GM12891 (cell line): ENCODE measurements around the gene YKT6.

Experiments
- DNase-seq: peaks from one replicate; pipeline ENCODE4 v3.0.0; 2011; ENCODE audit warnings: low spot score; ENCODE audit not compliant: insufficient read length
- FAIRE-seq: peaks from 2 replicates; lab custom pipeline; 2011; peaks lifted over from hg19 to GRCh38; lab: Jason Lieb, UNC
- PAX5 ChIP-seq: IDR thresholded peaks from 2 replicates; pipeline ENCODE4 v1.6.1; 2011; ENCODE audit warnings: low read length, moderate library complexity, mild to moderate bottlenecking; ENCODE audit not compliant: insufficient read depth, severe bottlenecking
- POLR2A ChIP-seq: IDR thresholded peaks from 2 replicates; pipeline ENCODE4 v1.6.1; 2011; ENCODE audit warnings: low read depth, low read length, control low read depth
- POLR2AphosphoS5 ChIP-seq: IDR thresholded peaks from 2 replicates; pipeline ENCODE4 v1.6.1; 2011; ENCODE audit warnings: low read depth, low read length, control low read depth
- POU2F2 ChIP-seq: IDR thresholded peaks from 2 replicates; pipeline ENCODE4 v1.6.1; 2011; ENCODE audit warnings: low read depth, mild to moderate bottlenecking, control low read depth, low read length, moderate library complexity
- SPI1 ChIP-seq: IDR thresholded peaks from 2 replicates; pipeline ENCODE4 v1.6.1; 2011; ENCODE audit warnings: low read depth, low read length, control low read depth
- TAF1 ChIP-seq: IDR thresholded peaks from 2 replicates; pipeline ENCODE4 v1.6.1; 2011; ENCODE audit warnings: low read depth, low read length, control low read depth

Gene YKT6

GRCh38 chr7:44157116-44158080 is 43.4 kb upstream of the YKT6 start:
- TF ChIP-seq TAF1 (no peak), POU2F2 (no peak), POLR2A (no peak), SPI1 (no peak), PAX5 (no peak), POLR2AphosphoS5 (no peak)
- DNase-seq = no peak
- FAIRE-seq = no peak

GRCh38 chr7:44158096-44158872 is 42.5 kb upstream of the YKT6 start:
- FAIRE-seq = no peak
- TF ChIP-seq PAX5 = no peak
- TF ChIP-seq POLR2AphosphoS5 = no peak
- TF ChIP-seq SPI1 = no peak
- TF ChIP-seq TAF1 = no peak
- no peak for TF ChIP-seq POU2F2
- no peak for TF ChIP-seq POLR2A
- DNase-seq = no peak

- no peak for FAIRE-seq
- no peak for DNase-seq
- no peak for TF ChIP-seq SPI1
- TF ChIP-seq POU2F2 = no peak
- TF ChIP-seq POLR2A = no peak
- TF ChIP-seq TAF1 = no peak
- TF ChIP-seq POLR2AphosphoS5 = no peak
Observed at GRCh38 chr7:44158873-44159631, 41.7 kb upstream of the YKT6 start.

GRCh38 chr7:44159824-44160630 is 40.8 kb upstream of the YKT6 start:
- no peak for FAIRE-seq
- no peak for DNase-seq
- TF ChIP-seq POLR2A (no peak), PAX5 (no peak), POU2F2 (no peak), TAF1 (no peak), SPI1 (no peak), POLR2AphosphoS5 (no peak)

- no peak for FAIRE-seq
- TF ChIP-seq PAX5 (no peak), POLR2AphosphoS5 (no peak), POLR2A (no peak), TAF1 (no peak), SPI1 (no peak), POU2F2 (no peak)
- no peak for DNase-seq
Observed at GRCh38 chr7:44161371-44161770, 39.4 kb upstream of the YKT6 start.

- no peak for FAIRE-seq
Observed at GRCh38 chr7:44162179-44162578, 38.6 kb upstream of the YKT6 start.

GRCh38 chr7:44162785-44163395 is 37.9 kb upstream of the YKT6 start:
- no peak for TF ChIP-seq POLR2AphosphoS5
- TF ChIP-seq POU2F2 = no peak
- TF ChIP-seq POLR2A = no peak
- TF ChIP-seq TAF1 = no peak
- TF ChIP-seq PAX5 = no peak
- TF ChIP-seq SPI1 = no peak
- FAIRE-seq (no peak), DNase-seq (no peak)

More at GRCh38 chr7:44162179-44162578, 38.6 kb upstream of the YKT6 start:
- no peak for TF ChIP-seq POLR2A
- TF ChIP-seq POLR2AphosphoS5 = no peak
- TF ChIP-seq PAX5 = no peak
- no peak for TF ChIP-seq TAF1
- TF ChIP-seq SPI1 = no peak
- no peak for TF ChIP-seq POU2F2
- DNase-seq = no peak

- FAIRE-seq (no peak), DNase-seq (no peak)
Observed at GRCh38 chr7:44163591-44163990, 37.2 kb upstream of the YKT6 start.

More at GRCh38 chr7:44163591-44163990, 37.2 kb upstream of the YKT6 start:
- no peak for TF ChIP-seq SPI1
- TF ChIP-seq POLR2A = no peak
- no peak for TF ChIP-seq POU2F2
- no peak for TF ChIP-seq POLR2AphosphoS5
- TF ChIP-seq TAF1 = no peak
- no peak for TF ChIP-seq PAX5
